PC-9 (cell line): Measurements from ENCODE around the gene PROB1.

Experiments used
- CTCF ChIP-seq: fragments of 200-600 bp; sonication (generic); conservative IDR thresholded peaks from 2 replicates; pipeline ENCODE4 v1.6.1; 2017; ENCODE audit warnings: mixed run types, antibody characterized with exemption, mild to moderate bottlenecking, moderate library complexity
- EZH2 ChIP-seq: fragments of 200-600 bp; sonication (generic); IDR thresholded peaks from 2 replicates; pipeline ENCODE4 v1.8.0; 2017; ENCODE audit warnings: antibody characterized with exemption, low read depth

DNA sequence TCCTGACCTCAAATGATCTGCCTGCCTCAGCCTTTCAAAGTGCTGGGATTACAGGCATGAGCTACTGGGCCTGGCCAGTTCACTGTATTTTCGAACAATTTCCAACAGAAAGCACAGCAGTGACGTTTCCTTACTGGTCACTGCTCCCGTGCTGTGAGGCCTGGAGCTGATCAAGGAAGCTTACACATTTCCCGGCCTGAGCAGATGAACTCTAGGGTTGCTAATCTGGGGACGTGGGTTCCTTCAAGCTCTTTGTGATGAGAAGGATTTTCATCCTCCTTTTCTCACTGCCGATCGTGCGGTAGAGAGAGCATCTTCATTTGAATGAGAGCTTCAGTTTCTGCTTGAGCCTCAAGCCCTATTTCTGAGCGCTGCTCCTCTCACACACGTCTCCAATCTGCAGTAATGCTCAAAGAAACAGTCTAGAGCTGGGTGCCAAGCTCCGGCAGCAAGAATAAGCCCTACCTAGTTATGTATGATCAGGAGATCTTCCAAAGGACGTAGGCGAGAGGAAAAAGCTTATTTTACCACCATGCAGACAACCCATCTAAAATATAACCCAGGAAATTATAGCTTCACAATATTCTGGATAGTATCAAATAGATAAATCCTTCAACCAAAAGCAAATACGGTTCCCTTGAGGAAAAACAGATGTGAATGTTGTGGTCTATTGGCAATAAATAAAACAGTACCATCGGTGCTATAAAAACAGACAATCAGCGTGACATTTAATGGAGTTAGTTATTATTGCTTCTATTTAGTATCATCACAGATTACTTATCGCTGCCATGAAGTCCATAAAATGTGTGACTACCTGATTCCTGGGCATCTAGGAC is 16.3 kb upstream of the PROB1 start:
- TF ChIP-seq CTCF (no peak), EZH2 (no peak)
